EL (cell line): ENCODE data around the gene LRP2BP.
"Not testable (repeated sequence)": the region's sequence is repeated elsewhere in the genome, so short reads cannot be mapped to it uniquely, and the experiment has no call there.

Experiments used
- DNase-seq: peaks from one replicate; pipeline ENCODE4 v3.0.0-alpha.2; 2016

Gene LRP2BP

GRCh38 chr4:185322803-185323202 lies 72.9 kb downstream of the LRP2BP start:
- no peak for DNase-seq

- no peak for DNase-seq
These were observed 77.0 kb downstream of the LRP2BP start for GRCh38 chr4:185318679-185319078.

DNA sequence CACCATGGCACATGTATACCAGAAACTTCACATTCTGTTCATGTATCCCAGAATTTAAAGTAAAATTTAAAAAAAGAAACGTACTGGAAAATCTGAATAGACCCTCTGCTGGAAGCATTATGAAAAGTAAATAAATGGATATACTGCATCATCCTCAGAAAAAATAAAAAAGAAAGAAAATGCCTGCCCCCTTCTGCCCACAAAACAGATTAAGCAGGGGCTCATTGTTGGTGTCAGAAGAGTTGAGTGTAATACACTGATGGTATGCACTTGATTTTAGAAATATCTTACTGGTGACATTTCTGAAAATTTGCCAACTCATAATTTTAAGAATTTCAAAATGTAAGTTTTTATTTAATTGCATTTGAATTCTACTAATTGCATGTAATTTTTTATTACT lies 77.8 kb downstream of the LRP2BP start:
- no peak for DNase-seq

DNA sequence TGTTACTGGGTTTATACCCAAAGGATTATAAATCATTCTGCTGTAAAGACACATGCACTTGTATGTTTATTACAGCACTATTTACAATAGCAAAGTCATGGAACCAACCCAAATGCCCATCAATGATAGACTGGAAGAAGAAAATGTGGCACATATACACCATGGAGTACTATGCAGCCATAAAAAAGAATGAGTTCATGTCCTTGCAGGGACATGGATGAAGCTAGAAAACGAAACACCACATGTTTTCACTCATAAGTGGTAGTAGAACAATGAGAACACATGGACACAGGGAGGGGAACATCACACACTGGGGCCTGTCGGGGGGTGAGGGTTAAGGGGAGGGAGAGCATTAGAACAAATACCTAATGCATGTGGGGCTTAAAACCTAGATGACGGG lies 78.3 kb downstream of the LRP2BP start:
- not testable (repeated sequence) for DNase-seq
